A549 (cell line): ENCODE measurements around the gene C1orf21.

Experiments used
- KDM1A ChIP-seq: fragments of 200-600 bp; sonication (generic); IDR thresholded peaks from 2 replicates; pipeline ENCODE4 v1.6.1; 2016; ENCODE audit warnings: low read depth, mild to moderate bottlenecking
- MYC ChIP-seq: IDR thresholded peaks from 2 replicates; pipeline ENCODE4 v1.6.1; 2012; ENCODE audit warnings: mild to moderate bottlenecking, inconsistent platforms, low read length, improper control_type of control experiment, borderline replicate concordance
- RFX5 ChIP-seq: fragments of 450-650 bp; IDR thresholded peaks from 2 replicates; pipeline ENCODE4 v1.7.1; 2014; ENCODE audit warnings: antibody characterized with exemption, mild to moderate bottlenecking, moderate library complexity
- TF ChIP-seq, protein P1 (sequence below): fragments of >200 bp; sonication (Bioruptor Twin); formaldehyde crosslinking; IDR thresholded peaks from 3 replicates; pipeline ENCODE4 v1.5.1; 2016

DNA sequence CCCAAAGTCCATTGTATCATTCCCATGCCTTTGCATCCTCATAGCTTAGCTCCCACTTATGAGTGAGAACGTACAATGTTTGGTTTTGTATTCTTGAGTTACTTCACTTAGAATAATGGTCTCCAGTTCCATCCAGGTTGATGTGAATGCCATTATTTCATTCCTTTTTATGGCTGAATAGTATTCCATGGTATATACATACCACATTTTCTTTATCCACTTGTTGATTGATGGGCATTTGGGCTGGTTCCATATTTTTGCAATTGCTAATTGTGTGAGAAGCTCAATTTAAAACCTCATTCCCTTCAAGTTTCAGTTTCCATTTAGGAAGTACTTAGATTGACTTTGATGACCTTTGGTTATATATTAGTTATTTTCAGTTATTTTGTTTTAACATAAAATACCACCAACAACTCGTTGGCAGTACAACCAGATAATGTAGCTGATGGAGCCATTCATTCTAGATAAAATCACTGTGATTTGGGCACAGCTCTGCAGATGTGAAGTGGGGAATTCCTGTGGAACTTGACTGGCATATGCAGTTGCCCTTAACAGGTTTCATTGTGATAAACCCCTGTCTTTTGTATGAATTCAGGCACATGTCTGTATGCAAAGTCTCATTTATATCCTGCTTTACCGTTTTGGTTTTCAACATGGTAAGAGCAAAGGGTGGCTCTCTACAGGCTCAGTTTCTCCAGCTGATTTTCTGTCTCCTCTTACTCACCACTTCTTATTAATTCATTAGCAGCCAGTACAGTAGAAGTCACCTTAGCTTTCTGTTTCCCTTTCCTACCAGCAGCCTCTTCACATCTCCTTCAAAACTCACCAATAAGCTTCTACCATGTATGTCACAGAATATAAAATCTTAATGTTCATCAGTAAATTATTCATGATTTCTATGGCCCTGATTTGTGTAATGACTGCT lies 170.9 kb downstream of the C1orf21 start:
- TF ChIP-seq KDM1A = no peak
- TF ChIP-seq, protein P1, sequence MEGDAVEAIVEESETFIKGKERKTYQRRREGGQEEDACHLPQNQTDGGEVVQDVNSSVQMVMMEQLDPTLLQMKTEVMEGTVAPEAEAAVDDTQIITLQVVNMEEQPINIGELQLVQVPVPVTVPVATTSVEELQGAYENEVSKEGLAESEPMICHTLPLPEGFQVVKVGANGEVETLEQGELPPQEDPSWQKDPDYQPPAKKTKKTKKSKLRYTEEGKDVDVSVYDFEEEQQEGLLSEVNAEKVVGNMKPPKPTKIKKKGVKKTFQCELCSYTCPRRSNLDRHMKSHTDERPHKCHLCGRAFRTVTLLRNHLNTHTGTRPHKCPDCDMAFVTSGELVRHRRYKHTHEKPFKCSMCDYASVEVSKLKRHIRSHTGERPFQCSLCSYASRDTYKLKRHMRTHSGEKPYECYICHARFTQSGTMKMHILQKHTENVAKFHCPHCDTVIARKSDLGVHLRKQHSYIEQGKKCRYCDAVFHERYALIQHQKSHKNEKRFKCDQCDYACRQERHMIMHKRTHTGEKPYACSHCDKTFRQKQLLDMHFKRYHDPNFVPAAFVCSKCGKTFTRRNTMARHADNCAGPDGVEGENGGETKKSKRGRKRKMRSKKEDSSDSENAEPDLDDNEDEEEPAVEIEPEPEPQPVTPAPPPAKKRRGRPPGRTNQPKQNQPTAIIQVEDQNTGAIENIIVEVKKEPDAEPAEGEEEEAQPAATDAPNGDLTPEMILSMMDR = no peak
- TF ChIP-seq MYC = no peak
- no peak for TF ChIP-seq RFX5
